K562 (cell line): ENCODE data around the gene GATM. TPM values are rescaled to one million over a fixed set of nuclear protein-coding genes. Genes with fewer than 3 reads are reported as not detected.

ENCODE experiments used
- ATF7 ChIP-seq: fragments of 450-650 bp; IDR thresholded peaks from 2 replicates; pipeline ENCODE4 v1.7.1; 2014; ENCODE audit warnings: mild to moderate bottlenecking, moderate library complexity
- CAMTA2 ChIP-seq: fragments of 250-450 bp; sonication (Bioruptor Pico); conservative IDR thresholded peaks from 2 replicates; pipeline ENCODE4 v1.5.1; 2022
- CCNT2 ChIP-seq: IDR thresholded peaks from 2 replicates; pipeline ENCODE4 v1.6.1; 2011; ENCODE audit warnings: borderline replicate concordance, low read depth, mild to moderate bottlenecking, moderate library complexity, mixed read lengths, low read length; ENCODE audit not compliant: insufficient read length; ENCODE audit errors: extremely low read depth
- CHCHD3 ChIP-seq: fragments of 250-450 bp; sonication (Bioruptor Pico); IDR thresholded peaks from 2 replicates; pipeline ENCODE4 v2.1.2; 2022; ENCODE audit warnings: mild to moderate bottlenecking
- COPS2 ChIP-seq: fragments of 450-650 bp; conservative IDR thresholded peaks from 2 replicates; pipeline ENCODE4 v1.6.1; 2016; ENCODE audit warnings: mild to moderate bottlenecking, moderate library complexity
- DNMT1 ChIP-seq: fragments of 450-650 bp; IDR thresholded peaks from 2 replicates; pipeline ENCODE4 v1.6.1; 2016; ENCODE audit warnings: antibody characterized with exemption, mild to moderate bottlenecking
- EP300 ChIP-seq: IDR thresholded peaks from 2 replicates; pipeline ENCODE4 v1.6.1; 2012; ENCODE audit warnings: low read length, improper control_type of control experiment
- HNRNPH1 ChIP-seq: fragments of 200-400 bp; formaldehyde crosslinking; optimal IDR thresholded peaks from 2 replicates; pipeline ENCODE3; 2017; ENCODE audit warnings: low read depth, mild to moderate bottlenecking, low read length, moderate library complexity
- HNRNPLL ChIP-seq: fragments of 200-400 bp; formaldehyde crosslinking; IDR thresholded peaks from 2 replicates; pipeline ENCODE4 v1.6.1; 2017; ENCODE audit warnings: low read length, low read depth, mild to moderate bottlenecking; ENCODE audit not compliant: poor library complexity, severe bottlenecking
- KAT8 ChIP-seq: fragments of 450-650 bp; IDR thresholded peaks from 2 replicates; pipeline ENCODE4 v1.6.1; 2016; ENCODE audit warnings: low read depth, mild to moderate bottlenecking
- LARP7 ChIP-seq: fragments of 450-650 bp; IDR thresholded peaks from 2 replicates; pipeline ENCODE4 v1.6.1; 2016
- MCM7 ChIP-seq, 2 experiments: fragments of 450-650 bp; IDR thresholded peaks; 2 replicates each; pipeline ENCODE4 v1.6.1; 2016 to 2018
- NCOA2 ChIP-seq, 2 experiments: fragments of 450-650 bp; IDR thresholded peaks; 2 replicates each; pipeline ENCODE4 v1.6.1; 2018; ENCODE audit warnings: mild to moderate bottlenecking in 2 of 2, moderate library complexity in 1 of 2; ENCODE audit not compliant: partially characterized antibody in 2 of 2
- NCOA6 ChIP-seq: fragments of 450-650 bp; IDR thresholded peaks from 2 replicates; pipeline ENCODE4 v1.6.1; 2017; ENCODE audit warnings: mild to moderate bottlenecking
- NRF1 ChIP-seq, 2 experiments: fragments of 450-650 bp; IDR thresholded peaks in 1 of 2; conservative IDR thresholded peaks in 1 of 2; 2 replicates each; pipeline ENCODE4 v1.6.1; 2014; ENCODE audit warnings: mild to moderate bottlenecking in 2 of 2
- NUFIP1 ChIP-seq: fragments of 450-650 bp; IDR thresholded peaks from 2 replicates; pipeline ENCODE4 v1.6.1; 2018; ENCODE audit not compliant: partially characterized antibody
- POLR2H ChIP-seq: IDR thresholded peaks from 2 replicates; pipeline ENCODE4 v1.6.1; 2016; ENCODE audit warnings: missing genetic modification characterization, low read depth, mild to moderate bottlenecking, control low read depth, missing compliant biosample characterization, moderate library complexity
- RBM14 ChIP-seq: fragments of 200-400 bp; formaldehyde crosslinking; IDR thresholded peaks from 2 replicates; pipeline ENCODE4 v1.6.1; 2018; ENCODE audit warnings: low read depth, mild to moderate bottlenecking, low read length, moderate library complexity, borderline replicate concordance; ENCODE audit not compliant: insufficient read depth
- RBM39 ChIP-seq: fragments of 200-400 bp; formaldehyde crosslinking; optimal IDR thresholded peaks from 2 replicates; pipeline ENCODE3; 2018; ENCODE audit warnings: low read depth, low read length
- RERE ChIP-seq: sonication (generic); formaldehyde crosslinking; IDR thresholded peaks from 2 replicates; pipeline ENCODE4 v1.8.0; 2023; ENCODE audit warnings: missing genetic modification reagents, mild to moderate bottlenecking, borderline replicate concordance
- RHOXF2B ChIP-seq: fragments of 250-450 bp; sonication (Bioruptor Pico); conservative IDR thresholded peaks from 2 replicates; pipeline ENCODE4 v1.5.1; 2021
- SNAPC5 ChIP-seq: fragments of 250-450 bp; sonication (Bioruptor Pico); IDR thresholded peaks from 2 replicates; pipeline ENCODE4 v1.8.0; 2021; ENCODE audit warnings: moderate library complexity, mild to moderate bottlenecking, inconsistent platforms
- SREBF1 ChIP-seq: fragments of 150-350 bp; IDR thresholded peaks from 2 replicates; pipeline ENCODE4 v1.6.1; 2014; ENCODE audit warnings: antibody characterized with exemption, low read depth, low read length, borderline replicate concordance
- TEAD1 ChIP-seq, 2 experiments: fragments of 450-650 bp in 1 of 2; sonication (generic) in 1 of 2; formaldehyde crosslinking; IDR thresholded peaks; 2 replicates each; pipeline versions ENCODE4 v1.4.0 to v1.8.0; 2020 to 2022; ENCODE audit warnings: mild to moderate bottlenecking in 2 of 2, missing genetic modification reagents in 1 of 2
- ZFP30 ChIP-seq: fragments of 250-450 bp; sonication (Bioruptor Pico); IDR thresholded peaks from 2 replicates; pipeline ENCODE4 v1.8.0; 2022; ENCODE audit warnings: moderate library complexity, mild to moderate bottlenecking, inconsistent platforms, borderline replicate concordance
- ZNF212 ChIP-seq: fragments of 450-650 bp; formaldehyde crosslinking; IDR thresholded peaks from 2 replicates; pipeline ENCODE4 v1.4.0; 2020; ENCODE audit warnings: mild to moderate bottlenecking
- polyA plus RNA-seq, 8 experiments: library from polyadenylated mRNA; depleted of rRNA in 4 of 8; stranded (reverse) in 5 of 8; unstranded in 3 of 8; fragments of >200 nt; fragmentation: Nextera tagmentation in 2 of 8; fragmentation: Illumina TruSeq in 1 of 8; extraction: Ambion mirVana in 2 of 8; extraction: Trizol in 1 of 8; gene quantifications; 2 replicates each; pipeline versions ENCODE4 v1.2.1 to v1.2.3, GENCODE V29; 2011 to 2014; ENCODE audit warnings: inconsistent platforms in 1 of 8, missing spikeins in 1 of 8
- total RNA-seq, 7 experiments: library from RNA; depleted of rRNA in 6 of 7; stranded (reverse); fragments of >200 nt in 6 of 7; fragmentation: Illumina TruSeq in 2 of 7; extraction: Trizol in 2 of 7; gene quantifications; 2 replicates each; pipeline versions ENCODE4 v1.2.1 to v1.2.3, GENCODE V29; 2011 to 2021; ENCODE audit warnings: low replicate concordance in 1 of 7

GATM gene
- total and polyA plus RNA-seq, 9 of the 15 experiments (the other 6 are each of a cell fraction or from before 2014, with no cell fraction given): 0.11 to 1.1 (median 0.65) TPM

GRCh38 chr15:45402162-45402954, 24.0 kb upstream of the GATM start (continued):
- TF ChIP-seq RBM39 (no peak), KAT8 (no peak), ZFP30 (CRISPR knock-in tag) (no peak), EP300 (0 out of 2 replicates have a peak, but pooled peaks have one; percentile 14), ATF7 (peak; percentile 76), COPS2 (no peak), HNRNPLL (peak; percentile 31), RERE (CRISPR knock-in tag) (no peak), SREBF1 (no peak), NRF1 (conservative IDR thresholded peaks at IDR 0.05 in 1 of 2, IDR thresholded peaks at IDR 0.05 in 1 of 2) (peak; percentile 96 to 97), CHCHD3 (CRISPR knock-in tag) (no peak), CAMTA2 (no peak), DNMT1 (no peak), POLR2H (tag) (no peak), RBM14 (no peak), HNRNPH1 (no peak), NCOA2 (IDR thresholded peaks at IDR 0.05; ENCODE audit: partially characterized antibody in 2 of 2) (no peak), CCNT2 (no peak), LARP7 (no peak), MCM7 (IDR thresholded peaks at IDR 0.05) (no peak), NCOA6 (peak; percentile 95), SNAPC5 (no peak), NUFIP1 (no peak), RHOXF2B (CRISPR knock-in tag) (no peak), ZNF212 (CRISPR knock-in tag) (no peak), TEAD1 (CRISPR knock-in tag; IDR thresholded peaks at IDR 0.05) (peak in 1 of 2 experiments; percentile 52; a peak in 2 of 4 replicates)
